ENCODE results near the gene PTPN11.
A peak's percentile ranks its signal among the peaks of the same experiment; 100 is the strongest.
"Not testable (repeated sequence)": the region's sequence is repeated elsewhere in the genome, so short reads cannot be mapped to it uniquely, and the experiment has no call there.

Gene PTPN11

DNA sequence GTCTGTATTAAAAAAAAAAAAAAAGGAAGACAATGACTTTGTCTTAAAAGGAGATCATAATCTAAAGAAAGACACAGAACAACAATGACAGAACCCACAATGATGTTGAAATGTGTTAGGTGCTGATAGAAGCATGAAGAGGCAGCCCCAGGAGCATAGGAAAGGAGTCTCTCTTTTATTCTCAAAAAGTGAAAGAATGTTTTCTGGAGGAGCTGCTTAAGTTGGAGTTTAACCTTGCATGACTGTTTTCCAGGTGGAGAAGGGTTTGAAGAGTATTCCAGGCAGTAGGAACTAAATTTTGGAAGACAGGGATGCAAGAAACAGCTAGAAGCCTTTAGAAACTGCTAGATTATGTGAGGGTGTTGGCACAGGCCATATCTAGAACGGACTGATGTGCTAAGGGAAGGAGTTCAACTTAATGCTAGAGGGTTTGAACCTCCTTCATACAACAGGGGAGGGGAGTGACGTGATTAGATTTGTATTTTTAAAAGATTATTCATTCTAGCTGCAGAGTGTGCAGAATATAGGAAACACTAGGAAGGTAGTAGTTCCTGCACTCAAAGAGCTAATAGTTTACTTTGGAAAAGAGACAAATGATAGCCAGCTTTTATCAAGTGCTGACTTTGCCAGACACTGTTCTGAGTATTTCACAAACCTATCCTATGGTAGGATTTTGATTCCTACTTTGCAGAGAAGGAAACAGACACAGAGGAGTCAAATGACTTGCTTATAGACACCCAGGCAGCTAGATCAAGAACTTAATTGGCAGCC, 4.7 kb upstream of the PTPN11 start:
- no peak for DNase-seq (ENCODE audit: low read depth)
- no peak overlapping the region for H3K4me3 ChIP-seq (ENCODE audit: low read length)
- TF ChIP-seq CTCF (conservative IDR thresholded peaks at IDR 0.05; ENCODE audit: low read depth, low read length): no peak

- H3K4me3 ChIP-seq (ENCODE audit: low read length); DNase-seq (ENCODE audit: low read depth): not testable (repeated sequence)
Measured at GRCh38 chr12:112415457-112415856, 3.3 kb upstream of the PTPN11 start.

DNA sequence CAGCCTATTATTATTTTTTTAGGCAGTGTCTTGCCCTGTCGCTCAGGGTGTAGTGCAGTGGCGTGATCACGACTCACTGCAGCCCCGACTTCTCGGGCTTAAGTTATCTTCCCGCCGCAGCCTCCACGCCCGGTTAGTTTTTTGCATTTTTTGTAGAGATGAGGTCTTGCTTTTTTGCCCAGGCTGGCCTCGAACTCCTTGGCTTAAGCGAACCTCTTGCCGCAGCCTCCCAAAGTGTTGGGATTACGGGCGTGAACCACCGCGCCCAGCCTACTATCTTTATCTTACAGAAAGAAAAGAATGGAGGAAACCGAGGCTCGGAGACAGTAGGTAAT, 507 bp upstream of the PTPN11 start:
- no peak for DNase-seq (ENCODE audit: low read depth)
- TF ChIP-seq CTCF (conservative IDR thresholded peaks at IDR 0.05; ENCODE audit: low read depth, low read length): no peak
- peak overlapping the region; percentile 93 for H3K4me3 ChIP-seq (ENCODE audit: low read length)

- no peak for TF ChIP-seq CTCF (conservative IDR thresholded peaks at IDR 0.05; ENCODE audit: low read depth, low read length)
- peak overlapping the region; percentile 93 for H3K4me3 ChIP-seq (ENCODE audit: low read length)
- DNase-seq (ENCODE audit: low read depth): no peak
Measured at GRCh38 chr12:112419297-112420133, 768 bp downstream of the PTPN11 start.

DNA sequence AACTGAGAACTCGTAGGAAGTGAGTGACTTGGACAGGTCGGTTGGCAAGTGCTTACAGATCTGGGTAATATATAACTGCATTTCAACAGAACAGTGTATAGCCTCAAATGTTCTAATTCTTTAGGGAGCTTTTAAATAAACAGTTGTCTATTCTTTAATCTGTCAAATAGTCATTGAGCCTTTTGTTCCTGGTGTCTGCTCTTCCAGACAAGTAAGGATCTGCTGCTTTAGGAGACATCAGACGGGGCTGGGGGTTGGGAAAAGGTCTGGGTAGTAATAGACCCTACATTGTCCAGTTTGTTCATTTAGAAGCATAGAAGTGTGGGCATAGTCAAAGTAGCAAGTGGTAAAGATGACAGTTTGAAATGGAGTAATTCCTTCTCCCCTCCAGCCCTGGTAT, 2.0 kb downstream of the PTPN11 start:
- H3K4me3 ChIP-seq (ENCODE audit: low read length): no peak overlapping the region
- DNase-seq (ENCODE audit: low read depth): no peak
- TF ChIP-seq CTCF (conservative IDR thresholded peaks at IDR 0.05; ENCODE audit: low read depth, low read length): no peak

DNA sequence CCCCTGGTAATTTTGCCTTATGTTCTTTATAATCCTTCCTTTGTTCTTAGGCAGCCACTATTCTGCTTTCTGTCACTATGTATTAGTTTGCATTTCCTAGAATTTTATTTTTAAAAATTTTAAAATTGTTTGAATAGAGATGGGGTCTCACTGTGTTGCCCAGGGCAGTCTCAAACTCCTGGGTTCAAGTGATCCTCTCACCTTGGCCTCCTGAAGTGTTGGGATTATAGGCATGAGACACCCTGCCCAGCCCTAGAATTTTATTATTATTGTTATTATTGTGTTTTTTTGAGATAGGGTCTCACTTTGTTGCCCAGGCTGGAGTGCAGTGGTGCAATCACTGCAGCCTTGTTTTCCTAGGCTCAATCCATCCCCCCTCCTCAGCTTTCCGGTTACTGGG, 2.6 kb downstream of the PTPN11 start:
- no peak for TF ChIP-seq CTCF (conservative IDR thresholded peaks at IDR 0.05; ENCODE audit: low read depth, low read length)
- no peak for DNase-seq (ENCODE audit: low read depth)
- H3K4me3 ChIP-seq (ENCODE audit: low read length): no peak overlapping the region

- TF ChIP-seq CTCF (conservative IDR thresholded peaks at IDR 0.05; ENCODE audit: low read depth, low read length): no peak
- no peak overlapping the region for H3K4me3 ChIP-seq (ENCODE audit: low read length)
Measured at GRCh38 chr12:112422531-112422930, 3.8 kb downstream of the PTPN11 start.

More at GRCh38 chr12:112422531-112422930, 3.8 kb downstream of the PTPN11 start:
- DNase-seq (ENCODE audit: low read depth): no peak
